NK-92 treated with Interleukin-12 subunit alpha and Interleukin-12 subunit beta, amount 100 ng/mL, for 24 hours (cell line): ENCODE measurements around the gene OR8G5.

Source experiments
- DNase-seq: peaks from one replicate; lab custom pipeline; 2025; lab: John Stamatoyannopoulos, UW

Gene OR8G5

GRCh38 chr11:124285610-124286344 lies 29.6 kb downstream of the OR8G5 start:
- DNase-seq: no peak

GRCh38 chr11:124294687-124295086 lies 38.5 kb downstream of the OR8G5 start:
- no peak for DNase-seq

GRCh38 chr11:124296016-124296415 lies 39.8 kb downstream of the OR8G5 start:
- DNase-seq: no peak

- no peak for DNase-seq
Measured at GRCh38 chr11:124297921-124298320, 41.7 kb downstream of the OR8G5 start.

GRCh38 chr11:124301548-124301947 lies 45.4 kb downstream of the OR8G5 start:
- no peak for DNase-seq

GRCh38 chr11:124302347-124303125 lies 46.4 kb downstream of the OR8G5 start:
- no peak for DNase-seq

GRCh38 chr11:124307093-124307492 lies 50.9 kb downstream of the OR8G5 start:
- no peak for DNase-seq

- DNase-seq: no peak
Measured at GRCh38 chr11:124310721-124311120, 54.5 kb downstream of the OR8G5 start.

GRCh38 chr11:124311269-124311668 lies 55.1 kb downstream of the OR8G5 start:
- DNase-seq: no peak

- no peak for DNase-seq
Measured at GRCh38 chr11:124311670-124312069, 55.5 kb downstream of the OR8G5 start.

GRCh38 chr11:124313131-124313530 lies 57.0 kb downstream of the OR8G5 start:
- no peak for DNase-seq

GRCh38 chr11:124313849-124314248 lies 57.7 kb downstream of the OR8G5 start, which contains the start of gene OR8D1:
Gene OR8D1, minus strand, starts transcription at chr11:124313949. Its CDS starts 3,183 bp downstream, at chr11:124310766.
- no peak for DNase-seq

GRCh38 chr11:124315052-124315451 lies 58.9 kb downstream of the OR8G5 start:
- no peak for DNase-seq
